ENCODE results near the gene JAKMIP1. TPM values are rescaled to one million over a fixed set of nuclear protein-coding genes. Genes with fewer than 3 reads are reported as not detected.

Gene JAKMIP1
- total RNA-seq, 1 donor from 2014 or later: 28.9 TPM

DNA sequence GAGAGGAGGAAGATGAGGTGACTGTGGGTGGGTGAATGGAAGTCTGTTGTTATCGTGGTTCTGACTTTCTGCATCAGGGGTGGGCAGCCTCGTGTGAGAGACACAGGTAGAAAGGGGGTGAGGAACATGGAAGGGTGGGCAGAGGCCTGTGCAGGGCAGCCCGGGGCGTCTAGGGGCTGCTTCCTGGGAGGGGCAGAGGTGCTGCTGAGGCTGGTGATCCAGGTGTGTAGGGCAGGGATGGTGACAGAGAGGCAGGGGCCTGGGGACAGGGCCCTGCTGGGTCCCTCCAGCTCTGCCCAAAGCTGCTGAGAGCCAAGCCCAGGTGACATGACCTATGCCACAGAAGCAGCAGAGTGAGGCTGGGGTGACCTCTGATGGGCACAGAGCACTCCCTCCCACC, 92.5 kb downstream of the JAKMIP1 start:
- FAIRE-seq: no peak

DNA sequence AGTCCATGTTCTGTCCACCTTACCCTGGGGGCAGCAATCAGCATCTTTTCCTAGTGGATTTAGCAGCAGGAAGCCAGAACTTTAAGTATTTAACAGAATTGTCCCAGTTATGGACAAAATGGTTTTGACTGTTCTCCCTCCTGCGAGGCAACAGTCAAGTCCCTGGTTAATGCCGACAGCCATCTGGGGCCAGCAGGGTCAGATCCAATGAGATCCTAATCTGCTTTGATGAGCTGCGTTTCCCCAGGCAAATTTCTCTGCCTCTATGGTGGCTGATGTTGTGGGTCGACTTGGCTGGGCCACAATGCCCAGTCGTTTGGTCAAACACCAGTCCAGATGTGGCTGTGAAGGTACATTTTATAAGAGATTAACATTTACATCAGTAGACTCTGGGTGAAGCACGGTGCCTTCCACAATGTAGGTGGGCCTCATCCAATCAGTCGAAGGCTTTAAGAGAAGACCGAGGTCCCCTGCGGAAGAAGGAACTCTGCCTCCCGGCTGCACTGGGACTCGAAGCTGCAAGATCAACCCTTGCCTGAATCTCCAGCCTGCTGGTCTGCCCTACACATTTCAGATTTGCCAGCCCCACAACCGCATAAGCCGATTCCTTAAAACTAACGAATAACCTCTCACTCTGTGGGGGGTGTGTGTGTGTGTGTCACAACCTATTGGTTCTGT, 93.1 kb downstream of the JAKMIP1 start:
- DNase-seq (ENCODE audit: low spot score in 2 of 2) (no peak), FAIRE-seq (no peak)

More for the DNA sequence above, 92.5 kb downstream of the JAKMIP1 start:
- no peak for DNase-seq (ENCODE audit: low spot score in 2 of 2)

DNA sequence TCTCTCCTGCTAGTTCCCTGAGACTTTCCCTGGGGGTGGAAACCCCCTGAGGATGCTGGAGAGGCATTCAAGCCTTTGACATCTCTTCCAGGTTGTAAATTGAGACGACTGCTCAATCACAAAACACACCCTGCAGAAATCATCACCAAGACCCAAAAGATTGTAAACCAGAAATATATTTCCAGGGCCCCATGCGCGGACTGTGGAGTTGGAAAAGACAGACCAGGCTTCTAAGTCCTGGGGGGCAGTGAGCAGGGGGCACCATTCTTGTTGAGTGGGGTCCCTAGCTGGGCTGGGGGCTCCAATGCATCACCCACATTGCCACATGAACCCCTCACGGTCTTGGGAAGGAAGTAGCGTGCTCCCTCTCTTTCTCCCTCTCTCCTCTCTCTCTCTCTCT, 94.2 kb downstream of the JAKMIP1 start:
- FAIRE-seq: no peak
- DNase-seq (ENCODE audit: low spot score in 2 of 2): no peak

- FAIRE-seq (no peak), DNase-seq (ENCODE audit: low spot score in 2 of 2) (no peak)
These were observed 94.9 kb downstream of the JAKMIP1 start for GRCh38 chr4:6105311-6105911.

DNA sequence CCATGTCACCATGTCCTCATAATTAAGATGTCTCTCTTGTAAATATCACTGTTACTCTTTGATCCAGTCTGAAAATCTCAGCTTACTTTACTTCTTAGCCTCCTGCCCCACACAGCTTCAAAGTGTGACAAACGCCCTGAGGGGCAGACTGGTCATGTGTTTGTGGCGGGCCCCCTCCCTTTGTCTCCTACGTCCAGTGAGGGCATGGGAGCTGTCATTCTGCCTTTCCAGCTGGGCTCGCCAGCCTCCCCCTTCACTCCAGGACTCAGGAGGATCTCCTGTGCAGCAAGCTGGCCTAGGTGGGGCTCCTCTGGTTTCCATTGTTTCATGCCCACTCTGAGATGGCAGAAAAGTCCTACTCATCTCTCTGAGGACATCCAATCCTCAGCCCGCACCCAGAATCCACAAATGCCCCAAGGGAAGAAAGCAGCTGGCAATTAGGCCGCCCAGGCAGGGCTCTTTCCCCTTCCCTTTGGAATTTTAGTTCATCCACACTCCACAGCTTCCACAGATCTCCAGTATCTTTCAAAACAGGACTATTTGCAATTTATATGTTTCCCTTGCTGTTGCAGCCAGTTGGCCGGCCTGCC, 95.7 kb downstream of the JAKMIP1 start:
- DNase-seq (ENCODE audit: low spot score in 2 of 2) (no peak), FAIRE-seq (no peak)

- FAIRE-seq (no peak), DNase-seq (ENCODE audit: low spot score in 2 of 2) (no peak)
These were observed 102.8 kb downstream of the JAKMIP1 start for GRCh38 chr4:6097581-6097980.

DNA sequence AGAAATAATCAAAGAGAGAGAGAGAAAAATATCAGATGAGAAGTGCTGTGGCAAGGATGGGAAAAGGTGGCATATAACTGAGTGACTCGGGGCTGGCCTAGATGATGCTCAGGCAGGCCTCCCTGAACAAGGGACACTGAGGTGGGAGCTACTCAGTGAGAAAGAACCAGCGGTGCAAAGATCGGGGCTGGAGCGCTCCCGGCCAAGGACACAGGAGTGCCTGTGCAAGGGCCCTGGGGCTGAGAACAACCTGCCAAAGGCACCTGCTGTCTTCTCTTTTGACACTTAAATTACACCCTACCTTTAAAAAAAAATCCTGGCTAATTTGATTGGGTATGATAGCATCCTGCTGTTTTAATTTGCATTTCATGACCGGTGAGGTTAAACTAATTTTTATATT, 104.5 kb downstream of the JAKMIP1 start:
- no peak for FAIRE-seq
- DNase-seq (ENCODE audit: low spot score in 2 of 2): no peak

DNA sequence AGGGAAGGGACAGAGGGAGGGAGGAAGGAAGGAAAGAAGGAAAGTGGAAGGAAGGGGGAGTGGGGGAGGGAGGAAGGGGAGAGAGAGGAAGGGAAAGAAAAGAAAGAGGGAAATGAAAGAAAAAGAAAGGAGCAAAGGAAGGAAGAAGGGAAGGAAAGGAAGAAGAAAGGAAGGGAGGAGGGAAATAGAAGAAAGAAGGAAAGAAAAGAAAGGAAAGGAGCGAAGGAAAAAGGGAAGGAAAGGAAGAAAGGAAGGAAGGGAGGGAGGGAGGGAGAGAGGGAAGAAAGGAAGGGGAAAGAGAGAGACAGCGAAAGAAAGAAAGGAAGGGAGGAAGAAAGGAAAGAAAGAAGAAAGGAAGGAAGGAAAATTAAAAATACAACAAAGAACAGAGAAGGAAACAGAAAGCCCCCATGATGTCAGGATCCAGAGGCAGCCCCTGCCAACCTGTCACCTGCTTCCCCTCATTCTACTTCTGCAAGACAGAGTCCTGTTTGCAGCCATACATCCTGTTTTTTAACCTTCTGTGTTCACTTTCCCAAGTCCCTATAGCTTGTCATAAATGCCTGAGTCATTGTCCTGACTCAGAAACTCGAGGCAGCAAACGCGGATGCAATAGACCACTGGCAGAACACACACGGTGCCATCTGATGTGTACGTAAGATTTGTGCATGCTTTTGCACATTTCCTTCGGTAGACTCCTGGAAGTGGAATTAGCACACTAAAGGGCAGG, 105.2 kb downstream of the JAKMIP1 start:
- DNase-seq (ENCODE audit: low spot score in 2 of 2): no peak
- FAIRE-seq: no peak

DNA sequence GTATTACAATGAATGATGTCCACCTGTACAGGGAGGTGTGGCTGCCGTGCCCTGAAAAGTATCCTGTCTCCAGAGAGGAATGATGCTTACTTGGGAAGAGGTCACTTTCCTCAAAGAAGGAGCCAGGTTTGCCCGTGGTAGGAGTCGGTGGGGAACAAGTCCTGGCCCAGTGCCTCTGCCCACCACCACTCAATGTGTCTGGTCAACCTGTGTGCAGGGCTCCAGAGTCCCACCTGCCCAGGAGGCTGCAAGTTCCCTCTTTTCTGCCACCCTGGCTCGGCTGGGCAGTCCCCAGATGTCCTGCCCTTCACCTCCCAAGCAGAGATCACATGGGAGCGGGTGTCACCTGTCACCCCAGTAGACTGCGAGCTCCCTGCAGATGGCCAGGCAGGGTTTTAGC, 106.7 kb downstream of the JAKMIP1 start:
- FAIRE-seq (no peak), DNase-seq (ENCODE audit: low spot score in 2 of 2) (no peak)

- DNase-seq (ENCODE audit: low spot score in 2 of 2): no peak
- no peak for FAIRE-seq
These were observed 107.4 kb downstream of the JAKMIP1 start for GRCh38 chr4:6092971-6093370.

DNA sequence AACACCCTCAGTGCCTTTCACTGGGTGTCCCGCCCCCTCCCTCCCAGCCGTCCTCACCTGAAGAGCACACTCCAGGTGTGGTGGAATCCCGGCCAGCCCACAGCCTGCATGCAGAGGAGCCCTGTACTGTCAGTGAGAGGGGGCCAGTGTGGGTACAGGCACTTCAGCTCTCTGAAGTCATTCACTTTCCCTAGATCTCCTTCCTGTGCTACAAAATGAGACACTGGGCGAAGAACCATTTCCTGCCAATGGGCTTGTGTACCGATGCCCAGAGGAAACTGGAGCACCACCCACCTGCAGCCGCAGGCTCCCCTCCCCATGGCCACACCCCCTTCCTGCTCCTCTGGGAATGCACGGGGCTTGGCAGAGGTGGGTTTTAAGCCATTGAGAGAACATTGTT, 108.2 kb downstream of the JAKMIP1 start:
- no peak for DNase-seq (ENCODE audit: low spot score in 2 of 2)
- FAIRE-seq: no peak

DNA sequence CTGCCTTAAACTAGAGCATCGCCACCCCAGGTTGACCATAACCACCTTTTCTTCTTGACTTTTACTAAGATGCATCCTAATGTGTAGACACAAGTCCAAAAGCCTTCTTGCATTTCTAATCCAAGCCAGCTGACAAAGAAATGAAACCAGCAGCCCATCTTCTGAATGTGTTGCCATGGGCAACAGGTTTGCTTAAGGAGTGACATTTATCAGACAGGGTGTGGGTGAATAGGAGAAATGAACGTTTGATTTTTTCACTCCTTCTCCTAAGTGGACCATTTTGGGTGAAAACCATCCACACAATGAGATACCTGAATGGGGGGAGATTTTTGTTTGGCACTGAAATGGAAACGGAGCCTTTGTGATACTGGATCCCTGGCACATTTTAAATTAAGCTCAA, 109.4 kb downstream of the JAKMIP1 start:
- no peak for FAIRE-seq

GRCh38 chr4:6088950-6089349, 111.4 kb downstream of the JAKMIP1 start:
- DNase-seq (ENCODE audit: low spot score in 2 of 2) (no peak), FAIRE-seq (no peak)

More for the DNA sequence above, 109.4 kb downstream of the JAKMIP1 start:
- DNase-seq (ENCODE audit: low spot score in 2 of 2): no peak

GRCh38 chr4:6087669-6088341, 112.5 kb downstream of the JAKMIP1 start:
- FAIRE-seq (no peak), DNase-seq (ENCODE audit: low spot score in 2 of 2) (no peak)

DNA sequence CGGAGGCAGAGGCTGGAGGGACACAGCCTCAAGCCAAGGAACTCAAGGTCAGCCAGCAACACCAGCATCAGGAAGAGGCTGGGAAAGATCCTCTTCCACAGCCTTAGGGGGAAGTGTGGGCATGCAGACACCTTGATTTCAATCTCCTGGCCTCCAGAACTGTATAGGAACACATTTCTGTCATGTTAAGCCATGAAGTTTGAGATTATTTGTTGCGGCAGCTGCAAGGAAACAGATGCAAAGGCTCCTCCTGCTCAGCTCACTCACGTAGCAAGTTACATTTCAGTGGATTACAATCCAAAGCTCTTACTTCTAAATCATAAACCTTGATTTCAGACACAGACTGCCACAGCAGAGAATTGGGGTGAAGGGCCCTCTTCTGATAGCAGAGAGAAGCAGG, 113.5 kb downstream of the JAKMIP1 start:
- FAIRE-seq: no peak
- no peak for DNase-seq (ENCODE audit: low spot score in 2 of 2)

DNA sequence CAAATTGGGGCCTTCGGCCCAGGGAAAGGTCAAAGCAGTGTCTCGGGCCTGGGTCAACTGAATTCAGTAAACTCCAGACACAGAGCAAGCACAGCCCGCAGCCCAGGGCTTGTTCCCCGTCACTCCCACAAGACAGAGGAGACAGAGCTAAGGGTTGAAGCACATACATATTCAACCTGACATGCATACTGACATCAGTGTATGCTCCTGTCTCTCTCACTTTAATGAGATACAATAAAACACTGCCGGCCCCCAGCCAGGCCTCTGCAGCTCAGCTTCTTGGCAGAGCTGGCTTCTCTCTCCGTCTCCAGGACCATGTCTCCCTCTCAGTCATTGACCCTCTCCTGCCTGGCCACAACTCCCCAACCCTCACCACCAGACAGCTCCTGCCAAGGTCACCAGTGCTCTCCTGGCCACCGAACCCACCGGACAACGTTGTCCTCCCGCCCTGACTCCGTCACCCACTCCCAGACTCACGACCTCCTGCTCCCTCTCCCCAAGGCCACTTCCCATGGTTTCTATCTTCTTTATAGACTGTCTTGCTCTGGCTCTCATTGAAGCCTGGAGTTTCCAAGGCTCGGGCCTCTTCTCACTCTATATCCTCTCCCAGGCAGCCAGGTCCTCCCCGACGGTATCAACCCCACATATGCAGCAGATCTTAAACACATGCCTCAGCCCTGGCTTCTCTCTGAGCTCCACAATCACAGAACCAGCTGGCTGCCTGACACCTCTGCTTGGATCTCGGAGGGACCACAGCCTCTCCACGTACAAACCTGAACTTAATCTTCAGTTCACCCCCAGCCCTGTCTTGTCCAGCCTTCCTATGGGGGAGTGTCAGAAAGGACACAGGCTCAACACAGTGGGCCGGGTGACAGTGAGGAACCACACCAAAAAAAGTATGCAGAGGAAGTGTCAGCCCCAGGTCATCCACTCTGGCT, 114.4 kb downstream of the JAKMIP1 start:
- no peak for FAIRE-seq
- DNase-seq (ENCODE audit: low spot score in 2 of 2): no peak

DNA sequence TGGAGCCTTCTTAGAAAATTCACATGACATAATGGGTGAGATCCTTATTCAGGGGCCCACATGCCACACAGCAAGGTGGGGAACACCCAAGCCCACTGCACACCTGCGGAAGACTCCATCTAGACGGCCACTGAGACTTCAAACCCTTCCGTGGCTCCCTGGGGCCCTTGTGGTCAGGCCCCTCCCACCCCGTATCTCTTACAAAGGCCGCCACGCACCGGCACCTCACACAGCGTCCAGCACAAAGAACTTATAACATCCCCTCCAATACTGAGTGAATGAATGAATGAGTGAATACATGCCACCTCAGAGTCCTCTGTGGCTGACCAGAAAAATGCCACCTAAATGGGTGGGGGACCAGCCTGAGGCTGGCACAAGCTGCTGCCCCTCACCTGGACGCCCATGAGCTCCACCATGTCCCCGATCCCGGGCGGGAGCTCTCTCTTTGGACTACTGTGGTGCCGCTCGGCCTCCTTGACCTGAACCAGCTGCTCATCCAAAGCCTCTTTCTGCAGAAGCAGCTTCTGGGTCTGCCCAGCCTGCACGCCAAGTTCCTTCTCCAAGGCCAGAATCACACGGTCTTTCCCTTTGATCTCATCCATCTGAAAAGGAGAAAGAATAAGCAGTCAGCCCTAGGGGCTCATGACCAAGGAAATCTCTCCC, 115.2 kb downstream of the JAKMIP1 start:
- FAIRE-seq: no peak
- DNase-seq (ENCODE audit: low spot score in 2 of 2): no peak

- no peak for DNase-seq (ENCODE audit: low spot score in 2 of 2)
- FAIRE-seq: no peak
These were observed 120.4 kb downstream of the JAKMIP1 start for GRCh38 chr4:6079965-6080364.

DNA sequence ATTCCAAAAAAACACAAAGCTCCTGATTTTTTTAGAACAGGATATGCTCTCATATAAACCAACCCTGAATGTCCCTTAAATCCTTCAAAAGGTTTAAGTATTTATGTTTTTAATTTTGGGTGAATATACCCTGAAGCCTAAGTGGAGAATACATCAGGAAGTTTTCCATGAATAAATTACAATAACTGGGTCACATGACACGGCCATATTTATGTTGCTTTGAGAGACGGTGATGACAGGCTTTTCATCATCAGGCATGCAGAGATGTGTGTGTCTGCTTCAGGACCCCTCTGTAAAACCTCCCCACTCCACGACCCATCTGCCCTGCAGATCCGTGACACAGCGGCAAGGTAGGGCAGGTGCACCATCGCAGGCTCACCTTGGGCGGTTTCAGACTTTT, 121.8 kb downstream of the JAKMIP1 start:
- DNase-seq (ENCODE audit: low spot score in 2 of 2) (no peak), FAIRE-seq (no peak)

Measured in frontal cortex (tissue), 4 donors.